ENCODE results near the gene LRRIQ4.

The LRRIQ4 gene

DNA sequence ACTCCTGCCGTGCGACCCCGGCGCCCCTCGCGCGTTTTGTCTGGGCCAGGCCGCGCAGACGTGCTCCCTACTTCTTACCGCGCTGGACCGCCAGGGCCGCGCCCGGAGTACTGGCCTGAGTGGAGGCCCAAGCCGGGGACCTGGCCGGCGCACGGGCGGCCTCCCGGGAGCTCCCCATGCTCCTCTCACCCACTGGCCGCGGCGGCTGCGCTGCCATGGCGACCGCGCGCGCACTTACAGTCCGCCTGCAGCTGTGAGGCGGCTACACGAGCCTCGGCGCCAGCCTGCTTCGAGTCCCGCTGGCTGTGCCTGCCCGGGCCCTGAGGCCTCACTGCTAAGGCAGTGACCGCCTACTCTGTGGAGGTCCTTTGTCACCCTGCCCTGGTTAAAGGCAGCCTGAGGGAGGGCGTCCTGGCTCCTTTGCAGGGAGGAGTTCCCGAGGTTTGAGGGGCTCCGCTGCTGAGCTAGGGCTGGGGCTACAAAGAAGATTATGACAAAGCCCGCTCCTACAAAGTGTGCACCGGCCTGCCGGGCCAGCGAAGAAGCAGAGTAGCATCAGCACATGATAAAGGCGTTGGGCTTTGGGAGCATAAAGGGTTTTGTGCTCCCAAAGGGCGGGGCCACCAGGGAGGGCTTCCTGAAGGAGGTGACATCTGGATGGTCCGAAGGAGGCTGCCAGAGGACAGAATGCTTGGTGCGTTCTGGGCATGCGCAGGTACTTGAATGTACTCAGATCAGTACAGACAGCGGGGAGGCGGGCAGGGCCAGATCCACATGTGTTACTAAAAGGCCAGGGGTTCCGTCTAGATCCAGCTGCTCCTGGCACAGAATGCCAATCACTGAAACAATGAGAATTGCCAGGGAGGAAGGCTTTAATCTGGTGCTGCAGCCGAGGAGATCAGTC is at the start of gene LRRIQ4, which contains the start of gene LRRC34:
TSS of gene LRRIQ4 (plus strand) at position 539 of the 904 bp plus-strand sequence. CDS start 9,052 bp downstream, outside the sequence.
TSS of gene LRRC34 (minus strand) at position 573 of the 904 bp plus-strand sequence. CDS start at position 217, 356 bp downstream.
- in situ Hi-C loops (cut with HindIII; ENCODE audit: low sequenced_read_pairs): no loop called here

- in situ Hi-C loops (cut with HindIII; ENCODE audit: low sequenced_read_pairs): no loop called here
Measured at GRCh38 chr3:169764312-169764881, 48.3 kb upstream of the LRRIQ4 start.

GRCh38 chr3:169764882-169765612 is 47.6 kb upstream of the LRRIQ4 start, which contains the start of gene TERC:
TSS of gene TERC (minus strand) at chr3:169765060.
- in situ Hi-C loops (cut with HindIII; ENCODE audit: low sequenced_read_pairs): no loop called here

- in situ Hi-C loops (cut with HindIII; ENCODE audit: low sequenced_read_pairs): no loop called here
Measured at GRCh38 chr3:169769287-169770181, 43.1 kb upstream of the LRRIQ4 start, which contains the start of gene ACTRT3. TSS of gene ACTRT3 (minus strand) at chr3:169769561. CDS start at chr3:169769520, 41 bp downstream.

- in situ Hi-C loops (cut with HindIII; ENCODE audit: low sequenced_read_pairs): no loop called here
Measured at GRCh38 chr3:169771497-169772304, 41.0 kb upstream of the LRRIQ4 start.

DNA sequence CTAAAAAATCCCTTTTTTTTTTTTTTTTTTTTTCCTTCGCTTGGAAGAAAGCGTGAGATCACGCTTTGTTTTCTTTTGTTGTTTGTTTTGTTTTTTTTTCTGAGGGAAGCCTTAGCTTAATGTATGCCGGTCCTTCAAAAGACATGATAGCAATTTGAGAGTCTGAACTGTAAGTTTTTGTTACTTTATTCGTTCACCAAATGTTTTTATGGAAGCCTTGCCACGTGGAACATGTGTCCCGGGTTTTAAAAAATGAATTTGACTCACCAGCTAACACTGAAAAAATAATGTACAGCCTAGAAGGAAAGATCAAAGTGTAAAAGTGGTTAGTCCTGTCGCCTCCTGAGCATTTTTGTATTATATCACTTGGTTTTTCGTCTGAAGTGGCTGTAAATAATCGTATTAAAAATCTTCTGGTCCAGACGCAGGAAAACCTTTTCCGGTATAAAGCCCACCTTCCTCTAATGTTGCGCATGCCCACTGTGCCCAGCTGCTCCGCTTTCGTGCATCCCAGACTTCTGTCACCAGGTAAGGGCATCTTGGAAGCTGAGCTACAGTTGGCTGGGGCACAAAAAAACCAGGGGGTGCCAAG is 40.3 kb upstream of the LRRIQ4 start:
- in situ Hi-C loops (cut with HindIII; ENCODE audit: low sequenced_read_pairs): no loop called here

DNA sequence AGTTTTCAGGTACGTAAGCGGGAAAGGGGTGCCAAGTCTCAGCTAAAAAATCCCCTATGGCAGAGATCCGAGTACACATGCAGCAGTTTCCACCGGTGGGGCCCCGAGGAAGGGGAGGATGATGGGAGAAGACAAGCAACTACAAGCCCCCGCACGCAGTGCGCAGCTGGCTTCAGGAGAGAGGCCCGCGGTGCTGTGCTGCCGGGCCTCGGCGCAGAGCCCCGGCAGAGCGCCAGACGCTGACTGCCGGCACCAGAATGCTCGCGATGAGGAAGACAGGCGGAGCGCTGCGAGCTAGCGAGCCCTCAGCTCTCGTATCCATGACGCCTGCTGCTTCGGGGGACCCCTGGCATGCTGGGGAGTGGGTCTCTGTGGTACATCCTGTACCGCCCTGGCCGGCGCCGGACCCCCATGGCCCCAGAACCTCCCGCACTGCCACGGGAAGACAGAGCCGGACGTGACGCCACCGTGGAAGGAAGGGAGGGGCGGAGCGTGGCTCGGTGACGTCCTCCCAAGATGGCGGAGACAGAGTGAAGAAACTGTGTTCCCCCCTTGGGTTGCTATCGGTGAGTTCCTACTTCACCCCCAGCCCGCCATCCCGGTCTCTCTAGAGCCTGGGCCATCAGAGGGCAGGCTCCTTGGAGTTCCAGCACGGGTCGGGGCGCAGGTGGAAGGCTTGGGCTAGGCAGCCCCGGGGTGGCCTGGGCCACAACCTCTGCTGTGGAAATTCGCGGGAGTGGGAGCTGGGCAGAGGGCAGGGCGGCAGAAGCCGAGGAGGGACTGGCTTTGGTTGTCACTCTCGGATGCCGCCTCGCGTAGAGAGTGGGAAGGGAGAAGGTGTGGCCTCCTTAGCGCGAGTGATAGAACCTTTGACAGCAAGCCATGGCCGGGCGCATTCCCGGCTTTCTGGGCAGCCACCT is 39.5 kb upstream of the LRRIQ4 start, which contains the start of gene MYNN:
TSS of gene MYNN (plus strand) at position 500 of the 920 bp plus-strand sequence. CDS start 900 bp downstream, outside the sequence.
- in situ Hi-C loops (cut with HindIII; ENCODE audit: low sequenced_read_pairs): no loop called here

DNA sequence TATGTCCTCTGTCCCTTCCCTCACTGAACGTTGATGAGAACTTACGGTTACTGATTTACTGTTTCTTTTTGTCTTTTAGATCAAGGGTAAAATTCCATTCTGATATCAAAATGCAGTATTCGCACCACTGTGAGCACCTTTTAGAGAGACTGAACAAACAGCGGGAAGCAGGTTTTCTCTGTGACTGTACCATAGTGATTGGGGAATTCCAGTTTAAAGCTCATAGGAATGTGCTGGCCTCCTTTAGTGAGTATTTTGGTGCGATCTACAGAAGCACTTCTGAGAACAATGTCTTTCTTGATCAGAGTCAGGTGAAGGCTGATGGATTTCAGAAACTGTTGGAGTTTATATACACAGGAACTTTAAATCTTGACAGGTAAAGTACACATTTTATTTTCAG is 38.5 kb upstream of the LRRIQ4 start:
- in situ Hi-C loops (cut with HindIII; ENCODE audit: low sequenced_read_pairs): no loop called here

- in situ Hi-C loops (cut with HindIII; ENCODE audit: low sequenced_read_pairs): no loop called here
Measured at GRCh38 chr3:169777822-169778221, 34.8 kb upstream of the LRRIQ4 start.

DNA sequence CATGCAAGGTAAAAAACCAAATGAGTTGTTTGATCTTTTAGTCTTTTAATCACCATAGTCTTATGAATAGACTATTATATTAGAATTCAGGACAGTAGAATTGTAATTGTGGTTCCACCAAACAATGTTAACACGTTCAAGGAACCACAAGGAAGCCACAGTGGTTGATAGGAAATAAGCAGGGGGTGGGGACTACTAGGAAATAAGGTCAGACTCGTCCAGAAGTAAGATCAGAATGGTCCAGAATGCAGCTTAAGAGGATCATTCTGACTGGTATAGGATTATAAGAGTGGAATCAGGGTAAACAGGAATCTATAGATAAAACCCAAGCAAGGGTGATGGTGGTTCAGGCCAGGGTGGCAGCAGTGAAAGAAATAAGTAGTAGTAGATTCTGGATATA is 31.9 kb upstream of the LRRIQ4 start:
- in situ Hi-C loops (cut with HindIII; ENCODE audit: low sequenced_read_pairs): no loop called here

GRCh38 chr3:169781209-169781855 is 31.3 kb upstream of the LRRIQ4 start:
- in situ Hi-C loops (cut with HindIII; ENCODE audit: low sequenced_read_pairs): no loop called here

GRCh38 chr3:169787120-169787519 is 25.6 kb upstream of the LRRIQ4 start:
- in situ Hi-C loops (cut with HindIII; ENCODE audit: low sequenced_read_pairs): no loop called here

GRCh38 chr3:169787791-169788190 is 24.9 kb upstream of the LRRIQ4 start:
- in situ Hi-C loops (cut with HindIII; ENCODE audit: low sequenced_read_pairs): no loop called here

GRCh38 chr3:169790219-169790618 is 22.5 kb upstream of the LRRIQ4 start:
- in situ Hi-C loops (cut with HindIII; ENCODE audit: low sequenced_read_pairs): no loop called here

DNA sequence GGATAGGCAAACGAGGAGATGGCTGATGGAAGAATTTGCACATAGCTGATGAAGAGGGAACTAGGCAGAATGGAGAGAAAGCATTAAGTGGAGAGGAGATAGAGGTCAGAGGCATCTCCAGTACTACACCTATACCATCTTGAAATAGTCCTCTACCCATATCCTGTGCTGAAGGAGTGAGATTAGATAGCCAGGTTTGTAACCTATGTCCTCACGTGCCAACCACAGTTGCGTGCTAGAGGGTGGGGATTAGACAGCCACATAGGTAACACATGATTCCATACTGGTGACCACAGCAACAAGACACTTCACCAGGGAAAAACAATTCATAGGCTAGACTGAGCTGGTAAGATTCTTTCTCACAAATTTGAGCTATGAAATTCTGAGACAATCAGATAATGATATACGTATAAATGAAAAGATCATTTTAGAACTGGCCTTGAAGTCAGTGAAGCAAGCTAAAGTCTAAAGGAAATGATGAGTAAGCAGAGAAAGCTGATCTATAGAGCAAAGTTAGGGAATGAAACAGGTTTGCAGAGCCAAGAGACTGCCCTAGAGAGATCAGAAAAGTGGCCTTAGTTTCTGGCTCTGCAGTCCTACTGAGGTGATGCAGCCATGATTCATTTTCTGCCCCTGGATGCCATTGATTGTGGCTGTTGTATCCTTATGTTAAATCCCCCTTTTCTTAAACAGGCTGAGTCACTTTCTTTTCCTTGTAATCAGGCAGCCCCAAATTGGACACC is 21.8 kb upstream of the LRRIQ4 start:
- in situ Hi-C loops (cut with HindIII; ENCODE audit: low sequenced_read_pairs): no loop called here

GRCh38 chr3:169792359-169792758 is 20.3 kb upstream of the LRRIQ4 start:
- in situ Hi-C loops (cut with HindIII; ENCODE audit: low sequenced_read_pairs): no loop called here

DNA sequence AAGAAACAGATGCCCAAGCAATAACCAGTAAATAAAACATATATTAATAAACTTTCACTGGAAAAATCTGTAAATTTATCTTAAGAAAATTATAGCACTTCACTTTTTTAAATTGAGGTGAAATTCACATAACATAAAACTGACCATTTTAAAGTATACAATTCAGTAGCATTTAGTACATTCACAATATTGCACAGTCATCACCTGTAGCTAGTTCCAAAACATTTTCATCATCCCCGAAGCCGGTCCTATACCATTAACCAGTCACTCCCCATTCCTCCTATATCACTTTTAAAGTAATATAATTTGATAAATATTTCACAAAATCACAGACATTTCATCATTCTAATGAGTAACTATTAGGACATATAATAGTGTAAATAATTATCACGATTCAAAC is 8.0 kb upstream of the LRRIQ4 start:
- in situ Hi-C loops (cut with HindIII; ENCODE audit: low sequenced_read_pairs): no loop called here
